Activated CD4-positive, alpha-beta T cell treated with anti-CD3 and anti-CD28 coated beads for 24 hours (primary cell): ENCODE measurements around the gene PTPDC1.
"Not testable (repeated sequence)": the region's sequence is repeated elsewhere in the genome, so short reads cannot be mapped to it uniquely, and the experiment has no call there.

Experiments used
- DNase-seq, 2 donors: peaks; one replicate each; pipeline ENCODE4 v3.0.0-alpha.2; 2020; ENCODE audit warnings: low read depth in 2 of 2

The PTPDC1 gene

GRCh38 chr9:94086486-94087345 lies 2.5 kb downstream of the PTPDC1 start:
- no peak for DNase-seq

GRCh38 chr9:94094219-94095145 lies 10.2 kb downstream of the PTPDC1 start:
- not testable (repeated sequence) for DNase-seq

- DNase-seq, result no peak
Measured at GRCh38 chr9:94096819-94097577, 12.7 kb downstream of the PTPDC1 start.

GRCh38 chr9:94097788-94098414 lies 13.6 kb downstream of the PTPDC1 start:
- DNase-seq, result no peak

GRCh38 chr9:94100152-94100879 lies 16.1 kb downstream of the PTPDC1 start:
- no peak for DNase-seq

- no peak for DNase-seq
Measured at GRCh38 chr9:94101162-94101853, 17.0 kb downstream of the PTPDC1 start.

GRCh38 chr9:94108584-94108983 lies 24.3 kb downstream of the PTPDC1 start:
- no peak for DNase-seq

- no peak for DNase-seq
Measured at GRCh38 chr9:94110821-94111252, 26.6 kb downstream of the PTPDC1 start.

GRCh38 chr9:94111446-94111845 lies 27.2 kb downstream of the PTPDC1 start:
- DNase-seq, result no peak

- no peak for DNase-seq
Measured at GRCh38 chr9:94112716-94113465, 28.6 kb downstream of the PTPDC1 start.

- not testable (repeated sequence) for DNase-seq
Measured at GRCh38 chr9:94120088-94120487, 35.8 kb downstream of the PTPDC1 start.

GRCh38 chr9:94120854-94121376 lies 36.7 kb downstream of the PTPDC1 start:
- no peak for DNase-seq

GRCh38 chr9:94126844-94127243 lies 42.6 kb downstream of the PTPDC1 start:
- no peak for DNase-seq

- DNase-seq, result no peak
Measured at GRCh38 chr9:94127806-94128205, 43.5 kb downstream of the PTPDC1 start.

GRCh38 chr9:94128580-94128979 lies 44.3 kb downstream of the PTPDC1 start:
- no peak for DNase-seq

GRCh38 chr9:94134629-94135028 lies 50.4 kb downstream of the PTPDC1 start:
- DNase-seq, result no peak

- DNase-seq, result no peak
Measured at GRCh38 chr9:94135222-94135621, 51.0 kb downstream of the PTPDC1 start.

GRCh38 chr9:94139672-94140417 lies 55.6 kb downstream of the PTPDC1 start:
- no peak for DNase-seq
